Measurements from ENCODE around the gene CTCFL. TPM values are rescaled to one million over a fixed set of nuclear protein-coding genes. Genes with fewer than 3 reads are reported as not detected.

The CTCFL gene
- total RNA-seq, 1 donor from 2014 or later, result not detected

DNA sequence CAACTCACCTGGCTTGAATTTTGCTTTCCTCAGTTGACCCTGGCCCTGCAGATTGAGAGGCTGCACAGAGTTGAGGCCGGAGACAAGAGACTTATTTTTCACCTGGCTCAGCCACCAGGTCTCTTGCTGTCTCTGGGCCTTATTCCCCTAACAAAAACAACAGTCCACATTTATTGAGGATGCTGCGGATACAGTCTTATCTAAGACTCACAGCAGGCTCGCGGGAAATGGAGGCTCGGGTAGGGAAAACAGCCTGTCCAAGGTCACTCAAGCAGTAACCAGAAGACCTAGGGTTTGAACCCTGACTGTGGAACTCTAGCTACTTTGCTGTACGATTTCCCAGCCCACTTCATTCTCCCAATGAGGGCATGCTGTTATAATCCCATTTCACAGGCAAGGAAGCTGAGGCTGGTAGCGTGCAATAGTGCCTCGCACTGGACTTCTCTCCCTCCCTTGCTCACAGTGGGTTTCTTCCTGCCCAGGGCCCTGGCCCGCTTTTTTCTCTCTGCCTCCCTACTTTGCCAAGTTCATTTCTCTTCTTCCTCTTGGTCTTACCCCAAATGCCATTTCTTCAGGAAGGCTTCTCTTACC, 76.1 kb downstream of the CTCFL start:
- no peak for DNase-seq (ENCODE audit: low read depth)

Other genes starting within 250 kb of the CTCFL start
- not detected in 2 replicates for gene SPO11, start 195.3 kb downstream of the CTCFL start, total RNA-seq
- gene RAE1, start 173.9 kb downstream of the CTCFL start, total RNA-seq, result 22.1 and 28.2 TPM in 2 replicates
- 8.7 and 11.6 TPM in 2 replicates for gene RBM38, start 133.7 kb downstream of the CTCFL start, total RNA-seq
- not detected in 2 replicates for gene PCK1, start 36.0 kb upstream of the CTCFL start, total RNA-seq
- 0.29 and 0.47 TPM in 2 replicates for gene ZBP1, start 95.3 kb upstream of the CTCFL start, total RNA-seq
- gene PMEPA1, start 184.9 kb upstream of the CTCFL start, total RNA-seq, result 7.4 and 8.8 TPM in 2 replicates